Subcutaneous adipose tissue (tissue), 4 donors: ENCODE data around the gene MYH9. TPM values are rescaled to one million over a fixed set of nuclear protein-coding genes. Genes with fewer than 3 reads are reported as not detected.

ENCODE experiments used
- total RNA-seq, 4 donors: library from RNA; depleted of rRNA; stranded (reverse); fragments of >200 nt; gene quantifications; one replicate each; pipeline ENCODE4 v1.1.0, GENCODE V29; 2016
- TF ChIP-seq, protein P1 (sequence below): fragments of 450-650 bp; IDR thresholded peaks from one replicate; pipeline ENCODE4 v1.5.1; 2016; ENCODE audit warnings: low read depth, mild to moderate bottlenecking, control low read depth, antibody characterized with exemption, moderate library complexity

MYH9 gene
- total RNA-seq, 4 donors from 2014 or later: 187 to 410 (median 233) TPM

DNA sequence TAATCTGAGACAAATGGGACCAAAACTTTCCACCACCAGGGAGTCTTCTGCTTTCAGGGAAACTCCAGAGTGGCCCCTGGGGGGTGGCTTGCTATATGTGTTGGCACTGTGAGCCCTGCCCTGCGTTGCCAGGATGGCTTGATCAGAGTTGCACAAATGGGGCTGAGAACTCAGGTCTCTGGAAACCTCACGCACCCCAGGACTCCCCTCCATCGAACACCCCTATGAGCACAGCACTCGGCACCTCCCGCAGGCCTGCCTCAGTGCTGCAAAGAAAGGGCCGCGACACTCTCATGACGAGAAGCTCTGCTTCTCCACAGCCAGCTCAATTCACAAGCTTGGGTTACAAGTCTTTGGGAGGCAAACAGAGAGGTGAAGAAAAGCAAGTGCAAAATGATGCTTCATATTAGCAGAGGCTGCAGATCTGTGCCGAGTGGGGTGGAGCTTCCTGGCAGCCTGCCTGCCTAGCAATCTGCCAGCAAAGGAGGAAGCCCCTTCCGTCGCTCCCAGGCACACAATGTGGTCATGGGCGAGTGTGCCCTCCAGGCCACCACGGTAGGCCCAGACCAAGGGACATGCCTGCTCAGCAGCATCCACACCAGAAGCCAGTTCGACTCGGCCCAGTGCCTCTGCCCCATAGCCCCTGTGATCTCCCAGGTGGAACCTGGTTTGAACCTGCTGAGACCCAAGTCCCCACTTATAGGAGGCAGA is 55.7 kb downstream of the MYH9 start:
- TF ChIP-seq, protein P1, sequence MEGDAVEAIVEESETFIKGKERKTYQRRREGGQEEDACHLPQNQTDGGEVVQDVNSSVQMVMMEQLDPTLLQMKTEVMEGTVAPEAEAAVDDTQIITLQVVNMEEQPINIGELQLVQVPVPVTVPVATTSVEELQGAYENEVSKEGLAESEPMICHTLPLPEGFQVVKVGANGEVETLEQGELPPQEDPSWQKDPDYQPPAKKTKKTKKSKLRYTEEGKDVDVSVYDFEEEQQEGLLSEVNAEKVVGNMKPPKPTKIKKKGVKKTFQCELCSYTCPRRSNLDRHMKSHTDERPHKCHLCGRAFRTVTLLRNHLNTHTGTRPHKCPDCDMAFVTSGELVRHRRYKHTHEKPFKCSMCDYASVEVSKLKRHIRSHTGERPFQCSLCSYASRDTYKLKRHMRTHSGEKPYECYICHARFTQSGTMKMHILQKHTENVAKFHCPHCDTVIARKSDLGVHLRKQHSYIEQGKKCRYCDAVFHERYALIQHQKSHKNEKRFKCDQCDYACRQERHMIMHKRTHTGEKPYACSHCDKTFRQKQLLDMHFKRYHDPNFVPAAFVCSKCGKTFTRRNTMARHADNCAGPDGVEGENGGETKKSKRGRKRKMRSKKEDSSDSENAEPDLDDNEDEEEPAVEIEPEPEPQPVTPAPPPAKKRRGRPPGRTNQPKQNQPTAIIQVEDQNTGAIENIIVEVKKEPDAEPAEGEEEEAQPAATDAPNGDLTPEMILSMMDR: no peak

DNA sequence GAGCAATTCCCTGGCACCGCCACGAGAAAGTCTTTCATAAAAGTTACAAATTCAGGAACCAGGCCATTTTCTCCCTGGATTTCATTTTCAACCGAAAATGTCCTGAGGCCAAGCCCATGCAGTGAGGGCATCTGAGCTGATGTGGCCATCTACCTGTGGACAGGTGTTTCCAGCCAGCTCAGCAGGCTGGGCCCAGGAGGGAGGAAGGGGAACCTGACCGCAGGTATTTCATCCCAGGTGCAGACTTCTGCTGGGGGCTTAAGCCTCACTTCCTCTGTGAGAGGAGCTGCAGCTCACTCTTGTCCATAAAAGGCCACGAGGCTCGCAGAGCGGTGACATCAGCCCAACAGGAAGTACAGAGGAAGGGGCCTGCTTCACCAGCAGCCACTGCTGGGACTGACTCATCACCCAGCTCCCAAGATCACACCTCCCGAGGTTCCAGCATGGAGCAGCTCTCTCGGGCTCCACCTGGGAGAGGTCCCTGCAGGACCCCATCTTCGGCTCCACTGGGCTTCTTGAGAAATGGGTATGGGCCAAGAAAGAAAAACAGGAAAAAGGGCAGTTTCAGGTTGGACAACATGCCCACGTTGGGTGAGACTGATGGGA is 56.4 kb downstream of the MYH9 start:
- TF ChIP-seq, protein P1: no peak

DNA sequence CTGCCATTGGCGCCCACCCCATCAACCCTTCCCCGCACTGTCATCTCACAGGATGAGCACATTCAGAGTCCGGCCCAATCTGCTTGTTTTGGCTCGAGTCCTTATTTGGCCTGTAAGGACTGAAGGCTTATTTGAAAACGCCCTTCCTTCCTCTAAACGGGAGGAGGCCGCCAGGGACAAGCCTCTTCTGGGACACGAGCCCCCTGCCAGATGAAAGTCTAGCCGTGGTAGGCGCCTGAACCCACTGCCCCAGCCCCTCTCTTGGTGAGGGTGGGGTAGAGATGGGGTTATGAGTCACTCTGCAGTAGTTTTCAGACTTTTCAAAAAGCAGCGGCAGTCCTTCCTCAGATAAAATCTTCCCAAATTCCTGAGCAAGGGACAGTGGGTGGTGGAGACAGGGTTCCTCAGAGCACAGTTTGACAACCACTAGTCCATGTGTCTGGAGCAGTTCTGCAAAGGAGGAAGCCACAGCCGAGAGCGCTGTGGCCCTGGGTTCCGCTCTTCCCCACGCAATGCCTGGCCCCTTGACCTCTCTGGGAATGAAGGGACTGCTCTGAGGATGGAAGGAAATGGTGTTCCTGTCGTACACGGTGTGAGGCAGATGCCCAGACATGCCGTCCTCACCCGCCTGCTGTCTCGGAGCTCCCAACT is 57.0 kb downstream of the MYH9 start:
- TF ChIP-seq, protein P1: no peak

DNA sequence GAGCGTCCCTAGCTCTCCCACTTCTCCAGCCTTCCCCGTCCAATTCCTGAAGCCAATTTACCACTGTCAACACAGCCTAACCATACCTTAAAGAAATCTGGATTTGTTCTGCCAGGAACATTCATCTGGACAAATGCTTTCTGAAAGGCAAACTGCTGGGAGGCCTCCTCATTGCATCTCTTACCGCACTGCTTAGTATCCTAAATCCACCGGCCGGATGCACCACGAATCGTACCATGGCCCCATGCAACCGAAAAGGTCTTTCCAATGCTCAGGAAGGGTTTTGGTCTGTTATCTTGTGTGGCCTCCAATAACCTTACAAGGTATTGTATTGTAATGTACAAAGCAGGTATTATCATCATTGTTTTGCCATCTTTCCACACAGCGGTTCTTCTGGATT is 57.6 kb downstream of the MYH9 start:
- TF ChIP-seq, protein P1: no peak

DNA sequence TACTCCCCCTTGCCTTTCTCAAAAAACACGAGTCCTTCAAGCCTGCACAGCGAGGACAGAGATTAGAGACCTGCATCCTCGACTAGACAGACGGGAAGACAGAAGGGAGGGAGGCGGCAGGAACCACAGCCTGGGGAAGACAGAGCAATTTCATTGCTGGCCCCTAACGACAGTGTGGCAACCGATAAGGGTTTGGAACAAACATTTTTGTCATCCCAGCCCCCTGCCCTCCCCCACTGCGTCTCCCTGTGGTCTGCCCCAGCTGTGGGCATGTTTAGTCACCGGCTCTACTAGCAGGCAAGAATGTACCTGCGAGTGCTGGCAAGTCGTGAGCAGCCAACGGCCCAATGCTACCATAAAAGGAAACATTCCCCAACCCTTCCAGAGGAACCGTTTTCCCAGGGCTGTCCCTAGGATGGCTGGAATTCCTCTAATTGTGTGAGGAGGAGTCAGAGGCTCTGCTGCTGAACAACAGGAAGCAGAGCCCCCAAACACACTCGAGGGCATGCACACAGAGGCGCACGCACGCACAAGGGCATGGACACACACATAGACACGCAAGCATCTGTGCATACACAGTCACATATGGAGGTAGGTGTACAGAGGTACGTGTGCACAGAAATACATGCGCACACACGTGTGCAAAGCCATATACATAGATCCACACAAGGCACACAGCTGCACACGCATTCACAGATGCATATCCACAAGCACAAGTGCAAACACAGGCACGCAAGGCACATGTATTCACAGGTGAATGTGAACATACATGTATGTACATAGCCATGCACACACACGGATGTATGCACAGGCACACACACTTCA is 58.3 kb downstream of the MYH9 start:
- TF ChIP-seq, protein P1: no peak

DNA sequence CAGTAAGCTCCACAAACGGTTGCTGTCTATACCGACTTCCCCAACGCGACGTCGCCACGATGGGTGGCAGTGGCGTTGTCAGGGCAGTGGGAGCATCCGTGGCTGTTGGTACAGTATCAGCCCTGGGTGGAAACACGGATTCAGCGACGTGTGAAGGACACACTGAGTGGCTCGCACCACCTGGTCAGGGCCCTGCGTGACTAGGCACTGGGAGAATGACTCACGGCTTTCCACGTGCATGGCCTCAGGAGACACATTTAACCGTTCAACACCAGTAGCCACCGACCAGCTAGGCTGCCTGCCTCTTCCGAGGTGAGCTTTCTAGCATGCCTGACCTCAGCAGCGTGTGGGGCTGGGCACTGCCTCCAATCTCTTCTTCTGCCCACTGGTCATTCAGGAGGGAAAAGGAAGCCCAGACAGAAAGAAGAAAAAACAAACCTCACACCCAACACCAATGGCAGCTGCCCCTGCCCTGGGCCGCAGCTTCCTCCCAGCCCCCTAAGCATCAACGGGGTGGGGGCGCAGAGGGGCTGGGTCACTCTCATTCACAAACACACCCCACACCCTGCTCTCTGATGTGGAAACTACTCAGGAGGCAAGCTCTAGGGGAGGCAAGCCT is 59.0 kb downstream of the MYH9 start:
- TF ChIP-seq, protein P1: no peak
